Fibroblast of skin of back (primary cell): ENCODE data around the gene CFAP46.
"Not testable (repeated sequence)": the region's sequence is repeated elsewhere in the genome, so short reads cannot be mapped to it uniquely, and the experiment has no call there.

Source experiments
- DNase-seq: peaks from one replicate; pipeline ENCODE4 v3.0.0-alpha.2; 2013

The CFAP46 gene

DNA sequence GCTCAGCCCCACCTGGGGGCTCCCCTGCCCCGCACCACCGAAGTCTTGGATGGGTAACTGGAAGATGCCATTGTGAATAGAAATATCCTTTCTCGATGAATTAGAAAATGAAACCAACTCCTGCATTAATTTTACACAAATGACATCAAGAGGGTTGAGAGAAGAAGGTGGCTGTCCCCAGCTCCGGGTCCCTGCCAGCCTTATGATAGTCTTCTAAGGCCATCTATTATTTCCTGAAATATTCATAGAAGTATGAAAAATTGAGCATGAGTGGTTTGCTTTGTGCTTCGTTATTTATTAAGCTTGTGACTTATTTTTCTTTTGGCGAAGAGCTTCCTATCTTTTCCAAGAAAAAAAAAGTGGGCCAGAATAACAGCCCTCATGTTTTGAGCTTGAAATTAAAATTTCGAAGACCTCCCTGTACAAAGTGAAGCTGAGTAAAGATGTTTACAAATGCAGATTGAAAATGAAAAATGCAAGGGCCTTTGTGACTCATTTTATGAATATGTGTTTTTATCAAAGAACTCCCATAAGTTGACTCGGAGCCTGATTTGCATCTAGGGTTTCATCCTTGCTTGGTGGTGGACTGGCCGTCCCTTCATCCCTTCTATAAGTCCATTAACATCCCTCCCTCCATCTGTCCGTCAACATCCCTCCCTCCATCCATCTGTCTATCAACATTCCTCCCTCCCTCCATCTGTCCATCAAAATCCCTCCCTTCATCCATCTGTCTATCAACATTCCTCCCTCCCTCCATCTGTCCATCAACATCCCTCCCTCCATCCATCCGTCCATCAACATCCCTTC, 20.5 kb upstream of the CFAP46 start:
- DNase-seq = peak; percentile 37

DNA sequence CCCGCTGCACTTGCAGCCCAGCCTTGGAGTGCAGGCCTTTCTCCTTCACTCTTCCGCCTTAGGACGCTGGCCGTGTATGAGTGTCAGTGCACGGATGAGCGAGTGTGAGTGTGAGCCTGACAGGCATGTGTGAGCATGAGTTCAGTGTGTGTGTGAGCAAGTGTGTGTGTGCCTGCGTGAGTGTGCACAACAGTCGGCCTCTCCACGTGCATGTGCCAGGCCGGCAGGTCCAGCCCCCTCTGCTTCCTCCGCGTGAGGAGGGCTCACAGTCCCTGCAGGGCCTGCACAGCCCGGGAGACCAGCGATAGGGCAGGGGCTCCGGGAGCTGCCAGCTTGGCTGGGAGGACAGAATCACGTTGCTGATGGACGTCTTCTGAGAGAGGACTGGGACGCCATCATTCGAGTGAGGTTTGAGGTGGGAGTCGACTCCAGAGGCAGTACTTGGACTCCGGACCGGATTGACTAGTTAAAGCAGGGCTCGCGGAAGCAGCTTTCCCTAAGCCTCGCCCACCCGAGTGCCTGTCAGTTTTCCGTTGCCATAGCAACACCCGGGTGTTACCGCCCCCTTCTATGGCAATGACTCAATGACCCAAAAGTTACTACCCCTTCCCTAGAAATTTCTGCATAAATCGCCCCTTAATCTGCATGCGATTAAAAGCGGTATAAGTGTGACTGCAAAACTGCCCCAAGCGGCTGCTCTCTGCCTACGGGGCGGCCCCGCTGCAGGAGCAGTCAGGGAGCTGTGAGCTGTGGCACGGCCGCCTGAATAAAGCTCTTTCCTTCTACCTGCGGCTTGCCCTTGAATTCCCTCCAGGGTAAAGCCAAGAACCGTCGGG, 19.6 kb upstream of the CFAP46 start:
- DNase-seq = peak; percentile 74

- DNase-seq = no peak
These were observed 19.0 kb upstream of the CFAP46 start for GRCh38 chr10:132961420-132961786.

- DNase-seq = no peak
These were observed 18.5 kb upstream of the CFAP46 start for GRCh38 chr10:132960631-132961419.

GRCh38 chr10:132960071-132960472, 17.7 kb upstream of the CFAP46 start:
- no peak for DNase-seq

DNA sequence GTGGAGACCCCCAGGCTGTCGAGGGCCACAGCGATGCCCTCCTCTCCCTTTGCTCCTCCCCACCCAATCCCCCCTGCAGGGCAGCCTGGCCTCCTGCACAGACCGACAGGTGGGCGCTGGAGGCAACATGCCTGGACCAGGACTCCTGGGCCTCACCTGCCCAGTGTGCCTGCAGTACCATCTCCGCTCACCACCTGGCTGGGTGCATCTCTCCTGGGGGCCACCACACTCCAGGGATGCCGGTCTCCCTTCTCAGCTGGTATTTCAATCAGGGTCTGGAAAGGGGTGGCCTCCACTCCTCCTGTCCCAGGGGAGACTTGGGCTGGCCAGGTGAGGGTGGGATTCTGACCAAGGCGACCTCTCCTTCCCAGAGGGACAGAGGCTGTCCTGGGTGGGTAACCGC, 17.2 kb upstream of the CFAP46 start:
- DNase-seq = no peak

DNA sequence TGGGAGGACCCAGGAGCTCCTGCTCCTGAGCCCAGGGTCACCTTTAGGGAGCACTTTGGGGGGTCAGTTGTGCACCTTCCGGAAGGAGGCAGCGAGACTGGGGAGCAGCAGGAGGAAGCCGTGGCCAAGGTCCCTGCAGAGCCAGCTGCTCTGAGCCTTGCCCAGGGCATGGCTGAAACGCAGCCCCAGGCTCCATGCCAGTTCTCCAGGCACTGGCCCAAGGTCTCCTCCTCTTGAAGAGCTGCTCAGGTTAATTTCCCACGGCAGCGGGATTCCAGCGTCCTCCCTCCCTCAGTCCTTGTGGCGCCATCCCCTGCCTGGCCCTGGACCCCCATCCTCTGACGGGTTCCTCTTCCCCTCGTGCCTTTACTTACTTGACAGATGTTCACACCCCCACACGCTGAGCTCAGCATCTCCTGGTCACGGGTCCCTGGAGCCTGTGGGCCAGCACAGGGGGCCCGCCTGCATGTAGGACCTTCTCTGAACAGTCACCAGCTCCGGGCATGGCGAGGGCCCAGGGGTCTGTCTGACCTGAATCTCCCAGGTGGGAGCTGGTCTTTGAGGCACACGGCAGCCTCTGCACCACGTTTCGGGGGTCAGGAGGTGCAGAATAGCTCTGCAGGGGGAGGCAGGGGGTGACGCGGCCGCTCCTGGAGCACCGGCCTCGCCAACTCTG, 16.7 kb upstream of the CFAP46 start:
- DNase-seq = no peak

- no peak for DNase-seq
These were observed 15.9 kb upstream of the CFAP46 start for GRCh38 chr10:132957981-132958882.

GRCh38 chr10:132957131-132957530, 14.8 kb upstream of the CFAP46 start:
- no peak for DNase-seq

GRCh38 chr10:132956259-132956658, 13.9 kb upstream of the CFAP46 start:
- not testable (repeated sequence) for DNase-seq

GRCh38 chr10:132955479-132955878, 13.1 kb upstream of the CFAP46 start:
- no peak for DNase-seq

- no peak for DNase-seq
These were observed 11.1 kb upstream of the CFAP46 start for GRCh38 chr10:132953428-132953827.

DNA sequence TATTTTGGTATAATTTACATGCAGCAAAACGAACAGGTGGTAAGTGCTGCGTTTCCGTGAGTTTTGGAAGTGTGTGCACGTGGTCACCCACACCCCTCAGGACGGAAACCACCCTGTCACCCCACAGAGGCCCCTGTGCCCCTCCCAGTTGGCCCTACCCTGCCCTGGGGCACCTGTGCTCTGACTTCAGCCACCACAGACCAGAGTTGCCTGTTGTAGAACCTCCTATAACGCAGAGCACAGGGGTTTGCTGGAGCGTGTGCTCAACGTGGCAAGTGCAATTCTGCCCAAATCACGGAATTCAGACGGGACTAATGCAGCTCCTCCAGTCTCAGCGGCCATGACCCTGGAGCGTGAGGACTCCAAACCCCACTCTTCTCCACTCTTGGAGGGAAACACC, 9.6 kb upstream of the CFAP46 start:
- no peak for DNase-seq

- DNase-seq = no peak
These were observed 6.0 kb upstream of the CFAP46 start for GRCh38 chr10:132948351-132948750.

DNA sequence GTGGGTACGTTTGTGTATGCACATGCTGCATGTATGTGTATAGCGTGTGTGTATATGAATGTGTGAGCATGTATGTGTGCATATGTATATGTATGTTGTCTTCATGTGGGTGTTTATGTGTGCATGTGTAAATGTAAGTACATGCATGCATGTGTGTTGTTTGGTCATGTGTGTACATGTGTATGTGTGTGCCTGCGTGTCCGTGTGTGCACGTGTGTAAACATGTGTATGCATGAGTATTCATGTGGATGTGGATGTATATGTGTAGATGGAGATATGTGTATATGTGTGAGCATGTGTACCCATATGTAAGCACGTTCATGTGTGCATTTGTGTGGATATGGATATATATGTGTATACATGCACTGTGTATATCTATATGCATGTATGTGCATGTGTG, 5.5 kb upstream of the CFAP46 start:
- no peak for DNase-seq

GRCh38 chr10:132946806-132947546, 4.6 kb upstream of the CFAP46 start:
- no peak for DNase-seq

- DNase-seq = no peak
These were observed 3.9 kb upstream of the CFAP46 start for GRCh38 chr10:132946311-132946710.

- no peak for DNase-seq
These were observed 3.5 kb upstream of the CFAP46 start for GRCh38 chr10:132945894-132946255.

DNA sequence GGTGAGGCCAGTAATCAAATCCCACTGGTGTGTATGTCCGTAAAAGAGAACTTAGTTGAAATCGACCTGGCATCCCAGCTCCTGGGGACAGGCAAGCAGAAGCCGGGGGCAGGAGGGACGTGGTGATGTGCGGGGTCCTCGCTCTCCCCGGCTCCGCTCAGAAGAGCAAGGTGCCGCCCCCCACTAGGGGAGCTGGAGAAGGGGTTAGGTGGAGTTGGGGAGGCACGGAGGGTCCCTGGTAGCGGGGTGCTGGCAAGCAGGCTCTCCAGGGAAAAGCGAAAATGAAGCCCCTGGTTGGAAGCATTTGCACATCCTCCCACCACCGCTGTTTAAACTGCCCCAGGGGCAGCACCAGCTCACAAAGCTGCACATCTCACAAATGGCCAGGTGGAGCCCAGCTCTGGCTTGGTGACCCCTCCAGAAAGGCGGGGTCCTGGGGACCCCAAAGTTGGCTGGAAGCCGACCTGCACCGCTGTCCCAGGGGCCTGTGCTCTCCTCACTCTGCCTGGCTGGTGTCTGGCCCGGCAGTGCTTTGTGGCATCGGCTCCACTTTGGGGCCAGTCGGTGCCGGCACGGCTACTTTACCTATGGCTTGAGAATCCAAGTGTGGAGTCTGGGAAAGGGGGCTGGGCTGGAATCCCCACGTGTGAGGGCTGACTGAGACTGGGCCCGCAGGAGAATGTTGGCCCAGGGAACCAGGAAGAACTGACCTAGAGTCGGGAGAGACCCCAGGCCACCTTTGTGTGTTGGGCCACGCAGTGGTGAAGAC, 2.9 kb upstream of the CFAP46 start:
- DNase-seq = no peak

GRCh38 chr10:132944510-132944909, 2.1 kb upstream of the CFAP46 start:
- no peak for DNase-seq
